Motor neuron (in vitro differentiated cells): Measurements from ENCODE around the gene EIF4E3. TPM values are rescaled to one million over a fixed set of nuclear protein-coding genes. Genes with fewer than 3 reads are reported as not detected.

ENCODE experiments used
- ATAC-seq, 8 experiments: fragments of 200-7000 bp; cut with Tn5 transposase; replicated peaks in 6 of 8; 2 replicates each; pipeline ENCODE4 v1.8.0; 2021; ENCODE audit warnings: mild to moderate bottlenecking in 8 of 8, moderate library complexity in 8 of 8
- H3K27ac ChIP-seq, 2 donors: fragments of 250-450 bp; sonication (Bioruptor Pico); 2 replicates each; pipeline ENCODE4 v1.9.0; 2021; ENCODE audit warnings: antibody characterized with exemption in 2 of 2, mild to moderate bottlenecking in 2 of 2, moderate library complexity in 1 of 2
- H3K4me1 ChIP-seq, 2 donors: fragments of 250-450 bp; sonication (Bioruptor Pico); replicated peaks in 1 of 2; 2 replicates each; pipeline ENCODE4 v1.6.1; 2021; ENCODE audit warnings: antibody characterized with exemption in 2 of 2, mild to moderate bottlenecking in 2 of 2, moderate library complexity in 1 of 2
- H3K4me3 ChIP-seq, 5 donors: fragments of 250-450 bp; sonication (Bioruptor Pico); 2 replicates each; pipeline ENCODE4 v1.9.0; 2021; ENCODE audit warnings: antibody characterized with exemption in 5 of 5, mild to moderate bottlenecking in 5 of 5, moderate library complexity in 4 of 5
- WGBS, 10 experiments: fragments of 450-650 bp; shearing (Covaris generic); methylation state at CpG; one replicate each; pipeline ENCODE4 v1.0.0; 2022; 5-methylcytosine and 5-hydroxymethylcytosine counted together
- in situ Hi-C, 9 experiments: fragments of 400-800 bp; cut with MboI; loops; one replicate each; pipeline ENCODE4 v1.15.0; 2021; ENCODE audit warnings: low sequenced_read_pairs in 9 of 9, low pct_unique_long_range_greater_than_20kb in 2 of 9; ENCODE audit not compliant: unreplicated experiment in 9 of 9
- total RNA-seq, 8 experiments: library from RNA; unstranded; fragments of 300-600 nt; gene quantifications; 2 replicates each; pipeline versions ENCODE4 v1.2.3 to v1.2.4, GENCODE V29; 2022

Gene EIF4E3
- total RNA-seq, 8 experiments from 2014 or later: 1.2 to 9.4 (median 5.6) TPM

- in situ Hi-C loops: loop anchor here in 2 of 9 experiments (25.0 kb wide), 1 partner anchor 1619 kb away; no protein-coding TSS in a partner anchor
- ATAC-seq: peak; percentile 42 to 78 (median 55)
- H3K27ac ChIP-seq: no peak overlapping the region
Observed at GRCh38 chr3:71681224-71681668, 44.0 kb downstream of the EIF4E3 start.

GRCh38 chr3:71680603-71681002, 44.6 kb downstream of the EIF4E3 start:
- peak in 2 of 8 experiments; percentile 26 to 59 for ATAC-seq
- in situ Hi-C loops: loop anchor here in 2 of 9 experiments (25.0 kb wide), 1 partner anchor 1618 kb away; no protein-coding TSS in a partner anchor
- Histone ChIP-seq H3K27ac (no peak overlapping the region), H3K4me1 (peaks cover 7 to 18% of the 10 kb centered on the region in 2 donors), H3K4me3 (no peak overlapping the region)
- WGBS, 10 experiments: 0 to 88% (median 54%) methylated on average over 1 of the region's 1 CpG; no CpG with 5 or more reads in 4 of the 10 experiments

More at GRCh38 chr3:71681224-71681668, 44.0 kb downstream of the EIF4E3 start:
- no peak overlapping the region for H3K4me3 ChIP-seq
- 0 to 60% (median 27%) methylated on average over 2 to 6 of the region's 7 CpGs for WGBS, 10 experiments
- H3K4me1 ChIP-seq: peaks cover 7 to 18% of the 10 kb centered on the region in 2 donors

GRCh38 chr3:71676931-71677330, 48.3 kb downstream of the EIF4E3 start:
- no peak for ATAC-seq
- H3K4me3 ChIP-seq: no peak overlapping the region
- no peak overlapping the region for H3K27ac ChIP-seq
- H3K4me1 ChIP-seq: peaks cover 11 to 21% of the 10 kb centered on the region in 2 donors
- in situ Hi-C loops: loop anchor here in 2 of 9 experiments (25.0 kb wide), 1 partner anchor 1615 kb away; no protein-coding TSS in a partner anchor
- WGBS, 10 experiments: 54 to 100% (median 76%) methylated on average over 1 to 2 of the region's 2 CpGs

GRCh38 chr3:71673486-71673885, 51.7 kb downstream of the EIF4E3 start:
- H3K27ac ChIP-seq: no peak overlapping the region
- WGBS, 10 experiments: 33 to 100% (median 100%) methylated on average over 1 of the region's 1 CpG; no CpG with 5 or more reads in 3 of the 10 experiments
- in situ Hi-C loops: loop anchor here in 3 of 9 experiments (25.0 kb wide), 1 partner anchor 1611 kb away; no protein-coding TSS in a partner anchor
- no peak overlapping the region for H3K4me3 ChIP-seq
- peaks cover 15 to 25% of the 10 kb centered on the region in 2 donors for H3K4me1 ChIP-seq
- peak in 1 of 8 experiments; percentile 12 for ATAC-seq

GRCh38 chr3:71672807-71673206, 52.4 kb downstream of the EIF4E3 start:
- Histone ChIP-seq H3K4me1 (peaks cover 15 to 25% of the 10 kb centered on the region in 2 donors), H3K4me3 (no peak overlapping the region), H3K27ac (no peak overlapping the region)
- ATAC-seq: peak in 5 of 8 experiments; percentile 11 to 70 (median 49)
- WGBS, 10 experiments: 0 to 91% (median 47%) methylated on average over 1 to 6 of the region's 6 CpGs; no CpG with 5 or more reads in 1 of the 10 experiments
- in situ Hi-C loops: loop anchor here in 3 of 9 experiments (25.0 kb wide), 1 partner anchor 1611 kb away; no protein-coding TSS in a partner anchor

GRCh38 chr3:71672340-71672739, 52.9 kb downstream of the EIF4E3 start:
- 0 to 100% (median 10%) methylated on average over 1 to 9 of the region's 9 CpGs; no CpG with 5 or more reads in 1 of the 10 experiments for WGBS, 10 experiments
- peaks cover 15 to 25% of the 10 kb centered on the region in 2 donors for H3K4me1 ChIP-seq
- no peak overlapping the region for H3K4me3 ChIP-seq
- in situ Hi-C loops: loop anchor here in 3 of 9 experiments (25.0 kb wide), 1 partner anchor 1610 kb away; no protein-coding TSS in a partner anchor
- no peak overlapping the region for H3K27ac ChIP-seq
- ATAC-seq: peak in 5 of 8 experiments; percentile 29 to 74 (median 49)

- no peak overlapping the region for H3K27ac ChIP-seq
- in situ Hi-C loops: loop anchor here in 3 of 9 experiments (25.0 kb wide), 1 partner anchor 1609 kb away; no protein-coding TSS in a partner anchor
- ATAC-seq: no peak
Observed at GRCh38 chr3:71671216-71671845, 53.9 kb downstream of the EIF4E3 start.

GRCh38 chr3:71662568-71662967, 62.6 kb downstream of the EIF4E3 start:
- Histone ChIP-seq H3K4me3 (no peak overlapping the region), H3K27ac (no peak overlapping the region), H3K4me1 (peaks cover 18% of the 10 kb centered on the region in 2 donors)
- ATAC-seq: peak in 1 of 8 experiments; percentile 33
- in situ Hi-C loops: loop anchor here in 3 of 9 experiments (25.0 kb wide), 1 partner anchor 1600 kb away; no protein-coding TSS in a partner anchor
- WGBS, 10 experiments: 54 to 100% (median 80%) methylated on average over 1 to 3 of the region's 3 CpGs; no CpG with 5 or more reads in 3 of the 10 experiments

More at GRCh38 chr3:71671216-71671845, 53.9 kb downstream of the EIF4E3 start:
- 64 to 100% (median 85%) methylated on average over 1 to 10 of the region's 19 CpGs; no CpG with 5 or more reads in 4 of the 10 experiments for WGBS, 10 experiments
- Histone ChIP-seq H3K4me1 (peaks cover 15 to 23% of the 10 kb centered on the region in 2 donors), H3K4me3 (no peak overlapping the region)

GRCh38 chr3:71662056-71662455, 63.1 kb downstream of the EIF4E3 start:
- 80 to 100% (median 100%) methylated on average over 1 to 3 of the region's 3 CpGs; no CpG with 5 or more reads in 4 of the 10 experiments for WGBS, 10 experiments
- no peak overlapping the region for H3K27ac ChIP-seq
- no peak overlapping the region for H3K4me3 ChIP-seq
- ATAC-seq: no peak
- in situ Hi-C loops: loop anchor here in 3 of 9 experiments (25.0 kb wide), 1 partner anchor 1600 kb away; no protein-coding TSS in a partner anchor
- H3K4me1 ChIP-seq: peaks cover 19 to 20% of the 10 kb centered on the region in 2 donors

- WGBS, 10 experiments: 26 to 76% (median 58%) methylated on average over 3 to 9 of the region's 9 CpGs
- peak; percentile 17 to 96 (median 71) for ATAC-seq
- H3K4me1 ChIP-seq: peaks cover 19 to 20% of the 10 kb centered on the region in 2 donors
- no peak overlapping the region for H3K4me3 ChIP-seq
- in situ Hi-C loops: loop anchor here in 3 of 9 experiments (25.0 kb wide), 1 partner anchor 1598 kb away; no protein-coding TSS in a partner anchor
- no peak overlapping the region for H3K27ac ChIP-seq
Observed at GRCh38 chr3:71659864-71660591, 65.2 kb downstream of the EIF4E3 start.

GRCh38 chr3:71657831-71658530, 67.2 kb downstream of the EIF4E3 start:
- peak in 5 of 8 experiments; percentile 45 to 94 (median 84) for ATAC-seq
- in situ Hi-C loops: loop anchor here in 3 of 9 experiments (25.0 kb wide), 1 partner anchor 1596 kb away; no protein-coding TSS in a partner anchor
- H3K4me3 ChIP-seq: no peak overlapping the region
- no peak overlapping the region for H3K27ac ChIP-seq
- H3K4me1 ChIP-seq: peaks cover 20 to 24% of the 10 kb centered on the region in 2 donors
- 20 to 100% (median 71%) methylated on average over 1 to 10 of the region's 12 CpGs for WGBS, 10 experiments

- WGBS, 10 experiments: 78 to 100% (median 96%) methylated on average over 1 to 7 of the region's 8 CpGs
- no peak overlapping the region for H3K4me3 ChIP-seq
- H3K4me1 ChIP-seq: peaks cover 17 to 28% of the 10 kb centered on the region in 2 donors
- H3K27ac ChIP-seq: no peak overlapping the region
- in situ Hi-C loops: loop anchor here in 3 of 9 experiments (25.0 kb wide), 1 partner anchor 1593 kb away; no protein-coding TSS in a partner anchor
- no peak for ATAC-seq
Observed at GRCh38 chr3:71655061-71655460, 70.1 kb downstream of the EIF4E3 start.
